ENCODE measurements around the gene ALCAM.

The ALCAM gene

DNA sequence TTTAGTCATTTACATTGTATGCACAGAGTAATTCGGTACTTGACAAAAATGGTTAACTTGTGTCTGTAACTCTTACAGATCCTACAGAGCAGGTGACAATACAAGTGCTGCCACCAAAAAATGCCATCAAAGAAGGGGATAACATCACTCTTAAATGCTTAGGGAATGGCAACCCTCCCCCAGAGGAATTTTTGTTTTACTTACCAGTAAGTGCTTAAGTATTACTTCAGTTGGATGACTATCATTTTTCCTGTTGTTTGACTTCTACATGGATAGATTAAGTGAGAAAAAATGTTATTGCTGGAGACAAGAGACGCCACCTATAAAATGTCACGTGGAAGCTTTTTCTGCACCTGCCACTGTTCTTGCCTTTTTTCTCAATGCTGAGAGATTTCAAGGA is 173.2 kb downstream of the ALCAM start:
- TF ChIP-seq, protein P1, sequence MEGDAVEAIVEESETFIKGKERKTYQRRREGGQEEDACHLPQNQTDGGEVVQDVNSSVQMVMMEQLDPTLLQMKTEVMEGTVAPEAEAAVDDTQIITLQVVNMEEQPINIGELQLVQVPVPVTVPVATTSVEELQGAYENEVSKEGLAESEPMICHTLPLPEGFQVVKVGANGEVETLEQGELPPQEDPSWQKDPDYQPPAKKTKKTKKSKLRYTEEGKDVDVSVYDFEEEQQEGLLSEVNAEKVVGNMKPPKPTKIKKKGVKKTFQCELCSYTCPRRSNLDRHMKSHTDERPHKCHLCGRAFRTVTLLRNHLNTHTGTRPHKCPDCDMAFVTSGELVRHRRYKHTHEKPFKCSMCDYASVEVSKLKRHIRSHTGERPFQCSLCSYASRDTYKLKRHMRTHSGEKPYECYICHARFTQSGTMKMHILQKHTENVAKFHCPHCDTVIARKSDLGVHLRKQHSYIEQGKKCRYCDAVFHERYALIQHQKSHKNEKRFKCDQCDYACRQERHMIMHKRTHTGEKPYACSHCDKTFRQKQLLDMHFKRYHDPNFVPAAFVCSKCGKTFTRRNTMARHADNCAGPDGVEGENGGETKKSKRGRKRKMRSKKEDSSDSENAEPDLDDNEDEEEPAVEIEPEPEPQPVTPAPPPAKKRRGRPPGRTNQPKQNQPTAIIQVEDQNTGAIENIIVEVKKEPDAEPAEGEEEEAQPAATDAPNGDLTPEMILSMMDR (IDR thresholded peaks at IDR 0.05; ENCODE audit: control insufficient read depth, insufficient read depth, low read depth, low read length, missing control alignments), result no peak
- no peak for DNase-seq (ENCODE audit: low read depth)
- no peak overlapping the region for H3K4me3 ChIP-seq (ENCODE audit: control insufficient read depth, low read depth, low read length)

DNA sequence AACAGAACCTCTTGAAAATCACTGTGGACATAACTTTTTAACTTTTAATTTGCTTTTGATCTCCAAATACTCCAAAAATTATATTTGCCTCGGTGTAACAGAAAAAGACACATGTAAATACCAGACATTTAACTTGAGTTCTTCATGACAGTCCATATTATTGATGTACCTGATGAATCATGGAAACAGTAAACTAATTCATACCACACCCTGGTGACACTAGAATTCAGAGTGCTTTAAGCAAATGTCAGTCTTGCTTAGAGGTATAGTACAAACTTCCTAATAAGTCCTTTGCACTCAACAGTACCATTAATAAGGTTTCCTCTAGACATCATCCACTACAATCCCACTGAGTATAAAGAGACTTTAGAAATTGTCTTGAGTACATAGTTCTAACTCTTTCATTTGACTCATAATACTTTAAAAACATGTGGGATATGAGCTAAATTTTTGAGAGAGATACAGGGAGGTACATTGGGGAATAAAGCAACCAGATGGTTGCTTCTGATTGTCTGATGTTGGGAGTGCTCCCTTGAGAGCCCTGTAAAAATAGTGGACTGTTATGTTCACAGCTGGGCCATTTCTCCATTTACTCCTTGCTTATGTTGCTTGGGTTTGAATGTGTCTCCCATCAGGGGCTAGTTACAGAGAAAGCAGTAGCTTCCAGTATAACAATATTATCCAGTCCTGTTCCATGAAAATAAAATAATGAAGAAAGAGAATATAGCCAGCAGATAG is 175.7 kb downstream of the ALCAM start:
- H3K4me3 ChIP-seq (ENCODE audit: control insufficient read depth, low read depth, low read length), result no peak overlapping the region
- TF ChIP-seq, protein P1 (IDR thresholded peaks at IDR 0.05; ENCODE audit: control insufficient read depth, insufficient read depth, low read depth, low read length, missing control alignments), result no peak
- DNase-seq (ENCODE audit: low read depth), result no peak

DNA sequence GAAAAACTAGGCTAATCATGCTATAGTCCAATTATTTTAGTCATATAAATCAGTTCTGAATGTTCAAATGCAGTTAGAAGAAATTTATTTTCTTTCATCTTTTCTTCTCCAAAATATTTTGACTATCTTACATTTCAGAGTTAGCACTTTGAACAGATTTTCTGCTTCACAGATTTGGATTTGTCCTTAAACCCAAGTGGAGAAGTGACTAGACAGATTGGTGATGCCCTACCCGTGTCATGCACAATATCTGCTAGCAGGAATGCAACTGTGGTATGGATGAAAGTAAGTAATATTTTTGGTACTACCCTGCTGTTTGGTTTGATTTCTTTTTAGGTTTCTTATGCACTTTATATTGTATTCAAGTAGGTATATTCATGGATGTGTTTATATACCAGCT is 178.3 kb downstream of the ALCAM start:
- no peak overlapping the region for H3K4me3 ChIP-seq (ENCODE audit: control insufficient read depth, low read depth, low read length)
- TF ChIP-seq, protein P1 (IDR thresholded peaks at IDR 0.05; ENCODE audit: control insufficient read depth, insufficient read depth, low read depth, low read length, missing control alignments), result no peak
- DNase-seq (ENCODE audit: low read depth), result no peak

DNA sequence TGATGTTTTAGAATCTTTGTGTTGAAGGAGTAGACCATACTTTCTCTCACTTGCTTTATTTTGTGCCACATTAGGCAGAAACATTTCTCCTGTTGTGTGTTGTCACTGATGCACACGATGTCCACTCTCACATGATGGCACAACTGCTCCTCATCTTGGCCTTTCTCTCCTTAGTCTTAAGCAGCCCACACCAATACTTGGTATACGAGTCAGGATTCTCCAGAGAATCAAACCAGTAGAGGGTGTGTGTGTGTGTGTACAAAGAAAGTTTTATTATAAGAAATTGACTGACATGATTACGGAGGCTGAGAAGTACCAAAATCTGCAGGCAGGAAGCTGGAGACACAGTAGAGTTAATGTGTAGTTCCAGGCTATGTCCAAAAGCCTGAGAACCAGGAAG is 187.1 kb downstream of the ALCAM start:
- TF ChIP-seq, protein P1 (IDR thresholded peaks at IDR 0.05; ENCODE audit: control insufficient read depth, insufficient read depth, low read depth, low read length, missing control alignments), result no peak
- no peak for DNase-seq (ENCODE audit: low read depth)
- no peak overlapping the region for H3K4me3 ChIP-seq (ENCODE audit: control insufficient read depth, low read depth, low read length)

DNA sequence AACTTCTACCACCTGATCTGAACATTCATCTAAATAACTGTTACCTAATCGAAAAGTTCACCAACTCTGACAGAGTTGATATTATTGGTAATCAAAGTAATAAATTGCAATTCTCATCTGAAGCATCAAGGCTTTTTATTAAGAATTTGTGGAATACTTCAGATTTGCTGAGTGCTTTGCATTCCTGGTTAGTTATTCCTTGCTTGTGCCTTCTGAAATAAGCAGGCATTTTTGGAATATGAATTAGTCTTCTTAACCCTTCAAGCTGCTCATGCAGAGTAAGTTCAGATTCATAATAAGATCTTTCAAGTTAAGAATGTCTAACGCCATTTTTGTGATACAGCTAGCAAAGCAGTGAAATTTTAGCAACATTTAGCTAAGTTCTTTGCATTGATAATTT is 188.5 kb downstream of the ALCAM start:
- no peak for DNase-seq (ENCODE audit: low read depth)
- TF ChIP-seq, protein P1 (IDR thresholded peaks at IDR 0.05; ENCODE audit: control insufficient read depth, insufficient read depth, low read depth, low read length, missing control alignments), result no peak
- H3K4me3 ChIP-seq (ENCODE audit: control insufficient read depth, low read depth, low read length), result no peak overlapping the region

DNA sequence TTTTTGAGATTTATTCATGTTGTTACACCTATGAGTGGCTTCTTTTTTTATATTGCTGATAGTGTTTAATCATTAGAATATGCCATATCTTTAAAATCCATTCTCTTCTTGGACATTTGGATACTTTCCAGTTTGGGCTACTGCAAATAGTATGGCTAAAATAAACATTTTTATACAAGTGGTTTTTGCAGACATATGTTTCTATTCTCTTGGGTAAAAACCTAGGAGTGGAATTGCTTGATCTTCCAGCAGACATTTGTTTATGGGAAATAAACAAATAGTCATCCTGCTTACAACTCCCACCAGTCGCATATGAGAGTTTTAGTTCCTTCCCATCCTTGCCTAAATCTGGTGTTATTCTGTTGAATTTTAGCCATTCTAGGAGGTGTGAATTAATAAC is 193.1 kb downstream of the ALCAM start:
- H3K4me3 ChIP-seq (ENCODE audit: control insufficient read depth, low read depth, low read length), result no peak overlapping the region
- TF ChIP-seq, protein P1 (IDR thresholded peaks at IDR 0.05; ENCODE audit: control insufficient read depth, insufficient read depth, low read depth, low read length, missing control alignments), result no peak
- no peak for DNase-seq (ENCODE audit: low read depth)
